ENCODE data around the gene BARHL2. TPM values are rescaled to one million over a fixed set of nuclear protein-coding genes. Genes with fewer than 3 reads are reported as not detected.

Gene BARHL2
- not detected for total RNA-seq
- long read RNA-seq, result 0 reads

GRCh38 chr1:90716552-90717355, at the start of gene BARHL2:
TSS of gene BARHL2 (minus strand) at chr1:90717302. CDS start at chr1:90717195, 107 bp downstream.
- DNase-seq (no peak), ATAC-seq (no peak)
- intact Hi-C loops (cut with DNase I), result no loop called here

GRCh38 chr1:90763930-90764329, 46.8 kb upstream of the BARHL2 start:
- intact Hi-C loops (cut with DNase I), result no loop called here
- no peak for DNase-seq
- ATAC-seq, result no peak

DNA sequence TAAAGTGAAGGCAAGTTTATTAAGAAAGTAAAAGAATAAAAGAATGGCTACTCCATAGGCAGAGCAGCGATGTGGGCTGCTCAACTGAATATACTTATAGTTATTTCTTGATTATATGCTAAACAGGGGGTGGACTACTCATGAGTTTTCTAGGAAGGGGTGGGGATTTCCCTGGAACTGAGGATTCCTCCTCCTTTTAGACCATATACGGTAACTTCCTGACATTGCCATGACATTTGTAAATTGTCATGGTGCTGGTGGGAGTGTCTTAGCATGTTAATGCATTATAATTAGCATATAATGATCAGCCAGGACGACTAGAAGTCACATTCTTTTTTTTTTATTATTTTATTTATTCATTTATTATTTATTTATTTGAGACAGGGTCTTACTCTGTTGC, 46.4 kb upstream of the BARHL2 start:
- intact Hi-C loops (cut with DNase I), result no loop called here
- ATAC-seq, result no peak
- no peak for DNase-seq

DNA sequence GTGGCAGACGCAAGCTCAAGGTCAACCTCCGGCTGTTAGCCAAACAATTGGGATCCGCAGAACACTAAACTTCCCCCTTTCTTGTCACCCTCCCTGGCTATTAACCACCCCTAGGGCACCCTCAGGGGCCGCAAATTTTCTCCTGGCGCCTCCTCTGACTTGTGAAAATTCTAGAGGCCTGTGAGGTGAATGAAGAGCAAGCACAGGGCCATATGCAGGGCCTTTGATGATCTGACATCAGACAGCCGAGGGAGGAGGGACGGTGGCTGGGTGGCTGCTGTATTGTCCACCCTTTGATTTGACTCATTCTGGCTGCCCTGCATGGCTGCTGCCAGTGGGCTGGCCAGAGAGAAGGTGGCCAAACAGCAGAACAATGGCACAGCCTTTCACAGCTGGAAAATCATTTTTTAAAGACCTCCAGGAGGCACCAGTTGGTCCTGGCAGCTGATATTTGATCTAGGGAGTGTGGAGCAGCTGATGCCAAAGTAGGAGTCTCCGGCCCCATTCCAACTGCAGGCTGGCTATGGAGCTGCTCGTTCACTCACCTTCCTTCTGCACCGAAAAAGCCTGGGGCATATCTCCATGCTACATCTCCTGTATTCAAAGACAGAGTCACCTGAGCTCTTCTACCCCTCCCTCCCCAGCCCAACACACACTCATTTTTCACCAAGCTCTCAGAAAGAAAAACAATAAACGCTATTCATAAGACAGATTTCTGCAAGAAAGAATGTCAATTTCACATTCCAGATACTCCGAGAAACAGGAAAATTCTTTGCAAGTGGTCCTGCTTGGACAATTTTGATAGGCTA, 44.9 kb upstream of the BARHL2 start:
- intact Hi-C loops (cut with DNase I), result no loop called here
- ATAC-seq (no peak), DNase-seq (no peak)

GRCh38 chr1:90761156-90761555, 44.1 kb upstream of the BARHL2 start:
- intact Hi-C loops (cut with DNase I), result no loop called here
- DNase-seq (no peak), ATAC-seq (no peak)

- intact Hi-C loops (cut with DNase I), result no loop called here
- no peak for DNase-seq
- no peak for ATAC-seq
Measured at GRCh38 chr1:90753556-90753955, 36.5 kb upstream of the BARHL2 start.

- intact Hi-C loops (cut with DNase I), result no loop called here
Measured at GRCh38 chr1:90748668-90749067, 31.6 kb upstream of the BARHL2 start.

DNA sequence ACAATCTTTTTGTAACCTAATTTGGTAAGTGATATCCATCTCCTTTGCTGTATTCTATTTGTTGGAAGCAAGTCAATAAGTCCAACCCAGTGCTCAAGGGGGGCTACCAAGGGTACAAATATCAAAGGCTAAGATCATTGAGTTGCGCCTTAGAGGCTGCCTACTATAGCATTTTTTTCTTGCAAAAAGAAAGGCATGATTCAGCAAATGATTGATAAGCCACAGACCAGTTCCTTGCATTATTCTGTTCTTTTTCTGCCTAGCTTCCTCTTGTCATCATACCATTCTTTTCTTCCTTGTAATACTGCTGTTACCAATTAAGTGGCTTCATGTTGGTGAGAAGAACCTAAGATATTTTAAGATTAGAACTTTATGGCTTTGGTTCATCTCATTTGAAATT, 29.8 kb upstream of the BARHL2 start:
- intact Hi-C loops (cut with DNase I), result no loop called here
- DNase-seq (no peak), ATAC-seq (no peak)

More at GRCh38 chr1:90748668-90749067, 31.6 kb upstream of the BARHL2 start:
- no peak for ATAC-seq
- no peak for DNase-seq

GRCh38 chr1:90745972-90746371, 28.9 kb upstream of the BARHL2 start:
- no peak for DNase-seq
- intact Hi-C loops (cut with DNase I), result no loop called here
- ATAC-seq, result no peak

GRCh38 chr1:90732136-90732535, 15.0 kb upstream of the BARHL2 start:
- intact Hi-C loops (cut with DNase I), result no loop called here
- ATAC-seq, result no peak
- no peak for DNase-seq

DNA sequence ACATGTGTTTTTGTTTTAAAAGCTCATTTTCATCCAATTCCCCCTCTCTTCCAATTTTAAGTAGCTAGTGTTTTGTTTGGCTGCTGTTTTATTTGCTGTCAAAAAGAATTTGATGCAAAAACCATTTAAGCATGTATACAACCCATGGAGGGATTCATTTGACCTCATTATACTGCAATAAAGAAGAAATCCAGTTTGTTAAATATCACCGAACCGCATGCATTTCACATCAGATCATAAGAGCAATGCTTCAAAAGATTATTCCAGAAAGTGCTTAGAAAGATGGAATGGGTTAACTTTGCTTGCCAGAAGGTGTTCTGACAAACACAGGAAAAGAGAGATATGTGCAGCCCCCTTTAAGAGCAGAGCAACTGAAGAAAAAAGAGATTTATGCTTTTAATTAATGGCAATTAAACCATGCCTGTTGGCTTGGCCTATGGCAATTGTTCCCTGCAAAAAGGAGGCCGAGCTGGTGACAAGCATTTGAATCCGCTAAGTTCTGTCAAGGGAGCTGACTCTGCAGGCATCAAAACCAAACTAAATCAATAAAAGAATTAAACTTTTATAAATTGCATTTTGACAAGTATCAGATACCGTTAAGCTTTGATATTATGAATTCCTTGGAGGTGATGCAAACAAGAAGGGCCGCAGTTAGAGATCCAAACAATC, 14.4 kb upstream of the BARHL2 start:
- intact Hi-C loops (cut with DNase I), result no loop called here
- ATAC-seq, result no peak
- DNase-seq, result no peak

DNA sequence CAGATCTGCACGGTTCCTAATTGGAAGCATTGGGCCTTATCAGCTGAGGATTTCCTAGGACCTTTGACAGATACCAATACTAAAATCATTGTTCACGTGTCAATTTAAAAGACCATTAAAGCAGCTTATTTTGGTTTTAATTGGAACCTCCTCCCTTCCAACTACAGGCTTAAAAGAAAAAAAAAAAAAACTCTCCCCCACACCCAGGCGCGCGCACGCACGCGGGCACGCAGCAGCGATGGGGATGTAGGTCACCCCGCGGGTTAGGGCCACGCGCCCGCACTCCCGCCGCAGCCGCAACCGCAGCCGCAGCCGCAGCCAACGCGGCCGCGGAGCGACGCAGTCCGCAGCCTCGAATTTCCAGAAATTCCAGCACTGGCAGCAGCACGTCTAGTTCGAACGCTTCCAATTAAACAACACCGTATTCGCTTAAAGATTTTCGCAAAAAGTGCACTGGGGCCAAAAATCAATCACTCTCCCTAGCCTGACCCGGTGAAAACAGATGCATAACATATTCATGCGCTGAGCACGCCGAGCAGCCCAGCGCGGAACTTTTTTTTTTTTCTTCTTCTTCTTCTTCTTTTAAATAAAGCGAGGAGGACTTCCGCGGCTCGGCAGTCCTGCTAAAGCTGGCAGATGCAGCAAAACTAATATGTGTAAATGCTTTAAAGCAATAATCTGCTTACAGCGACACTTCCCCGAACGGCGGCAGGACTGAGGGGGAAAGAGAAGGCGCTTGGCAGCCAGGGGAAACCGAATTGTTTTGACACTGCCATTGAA, 13.3 kb upstream of the BARHL2 start:
- intact Hi-C loops (cut with DNase I), result no loop called here
- no peak for DNase-seq
- no peak for ATAC-seq

DNA sequence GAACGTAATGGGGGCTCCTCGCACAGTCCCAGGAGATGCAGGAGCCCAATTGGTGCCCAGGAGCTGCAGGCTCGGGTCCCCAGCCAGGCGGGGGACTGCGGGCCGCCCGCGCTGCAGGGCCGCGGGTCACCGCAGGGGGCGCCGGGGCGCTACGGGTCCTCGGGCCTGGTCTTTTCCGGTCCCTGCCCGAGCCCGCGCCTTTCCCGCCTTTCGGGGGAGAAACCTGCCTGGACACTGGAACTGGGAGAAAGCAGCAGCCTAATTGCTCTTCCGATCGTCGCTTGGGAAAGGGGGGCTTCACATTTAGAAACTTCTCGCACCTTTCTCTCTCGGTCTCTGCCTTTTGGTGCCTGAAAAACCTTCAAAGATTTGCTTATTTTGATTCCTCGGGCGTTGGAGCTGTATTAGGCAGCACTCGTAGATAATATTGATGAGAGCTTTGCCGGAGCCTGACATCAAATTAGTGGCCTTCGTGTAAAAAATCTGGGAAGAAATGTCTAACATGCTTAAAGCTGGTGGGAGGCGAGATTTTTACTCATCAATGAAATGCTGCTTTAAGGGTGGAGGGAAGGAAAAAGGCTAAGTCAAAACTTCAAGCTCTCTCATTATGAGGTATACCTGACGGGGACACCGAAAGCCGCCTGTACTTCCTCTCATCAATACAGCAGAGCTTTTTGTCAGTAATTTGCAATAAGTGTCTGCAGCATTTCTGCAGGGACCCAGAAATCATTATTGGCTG, 12.6 kb upstream of the BARHL2 start:
- intact Hi-C loops (cut with DNase I), result no loop called here
- ATAC-seq, result no peak
- DNase-seq, result no peak

DNA sequence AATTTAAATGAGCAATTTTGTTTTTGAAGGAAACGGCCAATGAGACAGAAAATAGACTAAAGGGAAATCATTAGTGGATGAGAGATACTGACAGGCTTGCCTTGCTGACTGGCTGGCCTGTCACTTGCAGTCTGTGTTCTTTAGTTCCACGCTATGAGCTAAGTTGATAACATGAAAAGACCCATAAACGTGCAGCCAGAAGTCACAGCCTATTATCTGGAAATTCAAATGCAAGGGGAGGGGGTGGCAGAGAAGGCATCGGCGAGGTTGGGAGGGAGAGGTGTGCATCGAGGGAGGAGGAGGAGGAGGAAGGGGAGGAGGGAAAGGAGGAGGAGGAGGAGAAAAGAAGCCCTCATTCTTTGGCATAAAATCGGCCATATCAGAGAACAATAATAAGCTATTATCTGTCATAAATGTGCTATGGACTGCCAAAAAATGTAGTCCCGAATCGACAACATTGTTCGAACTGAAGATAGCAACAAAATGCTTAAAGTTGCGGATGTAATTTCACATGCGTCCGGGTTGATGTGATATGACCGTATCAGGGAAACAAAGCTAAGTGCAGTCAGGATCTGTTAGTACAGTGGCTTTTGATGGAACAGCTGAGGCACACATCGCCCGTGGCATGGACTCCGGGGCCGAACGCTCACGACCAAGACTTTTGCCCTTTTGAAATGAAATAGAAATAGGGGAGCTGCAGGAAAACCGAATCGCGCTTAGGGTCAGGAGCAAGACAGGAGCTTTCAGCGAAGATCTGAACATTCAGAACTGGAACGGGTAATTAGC, 11.6 kb upstream of the BARHL2 start:
- no peak for ATAC-seq
- intact Hi-C loops (cut with DNase I), result no loop called here
- no peak for DNase-seq

DNA sequence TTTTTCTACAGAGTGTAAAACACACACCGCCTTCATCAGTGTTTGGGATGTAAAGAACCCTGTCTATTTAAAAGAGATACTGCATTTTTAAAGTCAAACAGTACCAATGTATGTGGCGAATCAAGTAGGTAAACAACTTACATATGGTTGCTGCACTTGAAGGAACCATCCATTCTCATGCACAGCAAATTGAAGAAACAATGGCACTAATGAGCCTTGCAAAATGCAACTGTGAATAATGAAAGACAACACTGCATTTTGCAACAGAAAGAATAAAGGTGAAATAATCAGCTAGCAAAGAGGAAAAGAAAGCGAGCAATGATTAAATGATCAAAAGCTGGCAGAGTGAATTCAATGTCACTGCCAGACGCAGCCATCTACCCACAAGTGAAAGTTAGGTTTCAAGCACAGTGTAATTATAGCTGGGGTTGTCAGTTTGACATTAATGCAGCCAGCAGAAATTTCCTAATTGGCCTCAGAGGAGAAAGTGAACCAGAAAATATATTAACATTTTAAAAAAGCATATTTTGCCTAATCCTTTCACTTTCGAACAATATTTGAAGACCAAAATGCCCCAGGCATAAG, 10.9 kb upstream of the BARHL2 start:
- DNase-seq (no peak), ATAC-seq (no peak)
- intact Hi-C loops (cut with DNase I), result no loop called here

- intact Hi-C loops (cut with DNase I), result no loop called here
- ATAC-seq, result no peak
- no peak for DNase-seq
Measured at GRCh38 chr1:90726986-90727480, 9.9 kb upstream of the BARHL2 start.

GRCh38 chr1:90726425-90726985, 9.4 kb upstream of the BARHL2 start:
- intact Hi-C loops (cut with DNase I), result no loop called here
- DNase-seq (no peak), ATAC-seq (no peak)

Measured in left cardiac atrium (tissue), 4 donors.